Trophoblast cell (in vitro differentiated cells and primary cell): ENCODE results near the gene PLGLB1.
"Not testable (repeated sequence)": the region's sequence is repeated elsewhere in the genome, so short reads cannot be mapped to it uniquely, and the experiment has no call there.

Experiments
- DNase-seq, 2 donors: peaks; one replicate each; pipeline ENCODE4 v3.0.0-alpha.2; 2016
- H2AFZ ChIP-seq: 2 replicates; pipeline ENCODE4 v1.6.1; 2013; ENCODE audit warnings: low read length, moderate library complexity, mild to moderate bottlenecking; ENCODE audit not compliant: insufficient read depth, poor library complexity
- H2AK5ac ChIP-seq: 2 replicates; pipeline ENCODE4 v1.6.1; 2013; ENCODE audit warnings: mild to moderate bottlenecking, low read length
- H2BK120ac ChIP-seq: 2 replicates; pipeline ENCODE4 v1.6.1; 2013; ENCODE audit warnings: low read length, mild to moderate bottlenecking, moderate library complexity; ENCODE audit not compliant: insufficient read depth, poor library complexity
- H2BK12ac ChIP-seq: 2 replicates; pipeline ENCODE4 v1.6.1; 2013; ENCODE audit warnings: mild to moderate bottlenecking, low read length, moderate library complexity
- H2BK5ac ChIP-seq: 2 replicates; pipeline ENCODE4 v1.6.1; 2013; ENCODE audit warnings: low read length, low read depth, moderate library complexity, mild to moderate bottlenecking; ENCODE audit not compliant: poor library complexity
- H3K14ac ChIP-seq: 2 replicates; pipeline ENCODE4 v1.6.1; 2013; ENCODE audit warnings: mild to moderate bottlenecking, low read length
- H3K18ac ChIP-seq: 2 replicates; pipeline ENCODE4 v1.6.1; 2013; ENCODE audit warnings: mild to moderate bottlenecking, low read length
- H3K23ac ChIP-seq: 2 replicates; pipeline ENCODE4 v1.6.1; 2013; ENCODE audit warnings: low read length
- H3K27ac ChIP-seq: 2 replicates; pipeline ENCODE4 v1.5.1; 2013; ENCODE audit warnings: low read depth, mild to moderate bottlenecking, inconsistent platforms, low read length, moderate library complexity
- H3K27me3 ChIP-seq: 2 replicates; pipeline ENCODE4 v1.6.1; 2013; ENCODE audit warnings: inconsistent platforms, mild to moderate bottlenecking, low read length, moderate library complexity; ENCODE audit not compliant: insufficient read depth
- H3K36me3 ChIP-seq, 2 experiments: 1 replicate in 1 of 2; 2 replicates in 1 of 2; pipeline ENCODE4 v1.6.1; 2013; ENCODE audit warnings: low read length in 2 of 2, mild to moderate bottlenecking in 2 of 2, moderate library complexity in 1 of 2; ENCODE audit not compliant: insufficient read depth in 2 of 2, control insufficient read depth in 1 of 2
- H3K4ac ChIP-seq: 2 replicates; pipeline ENCODE4 v1.6.1; 2013; ENCODE audit warnings: low read depth, mild to moderate bottlenecking, low read length, moderate library complexity
- H3K4me1 ChIP-seq, 2 experiments: 1 replicate in 1 of 2; 2 replicates in 1 of 2; pipeline ENCODE4 v1.6.1; 2013; ENCODE audit warnings: low read length in 2 of 2, mild to moderate bottlenecking in 2 of 2, moderate library complexity in 1 of 2; ENCODE audit not compliant: insufficient read depth in 2 of 2, control insufficient read depth in 1 of 2
- H3K4me2 ChIP-seq: 2 replicates; pipeline ENCODE4 v1.6.1; 2013; ENCODE audit warnings: inconsistent platforms, mild to moderate bottlenecking, low read length, moderate library complexity
- H3K4me3 ChIP-seq: 2 replicates; pipeline ENCODE4 v1.5.1; 2013; ENCODE audit warnings: mild to moderate bottlenecking, low read depth, low read length, inconsistent platforms
- H3K79me1 ChIP-seq: one replicate; pipeline ENCODE4 v1.6.1; 2013; ENCODE audit warnings: low read length
- H3K79me2 ChIP-seq: 2 replicates; pipeline ENCODE4 v1.6.1; 2013; ENCODE audit warnings: low read length, mild to moderate bottlenecking; ENCODE audit not compliant: control insufficient read depth, insufficient read depth, poor library complexity
- H3K9ac ChIP-seq: 2 replicates; pipeline ENCODE4 v1.6.1; 2013; ENCODE audit warnings: mild to moderate bottlenecking, low read length
- H3K9me3 ChIP-seq: 2 replicates; pipeline ENCODE4 v1.6.1; 2013; ENCODE audit warnings: low read depth, mild to moderate bottlenecking, control low read depth, inconsistent platforms, low read length; ENCODE audit not compliant: insufficient read depth
- H4K12ac ChIP-seq: 2 replicates; pipeline ENCODE4 v1.6.1; 2013; ENCODE audit warnings: low read depth, mild to moderate bottlenecking, low read length, moderate library complexity
- H4K8ac ChIP-seq: 2 replicates; pipeline ENCODE4 v1.6.1; 2013; ENCODE audit warnings: low read depth, mild to moderate bottlenecking, low read length, moderate library complexity
- H4K91ac ChIP-seq: one replicate; pipeline ENCODE4 v1.6.1; 2013; ENCODE audit warnings: low read depth, mild to moderate bottlenecking, low read length, moderate library complexity
- WGBS: extraction: QIAGEN DNeasy Blood & Tissue Kit; methylation state at CpG from one replicate; pipeline ENCODE4 v1.1.7; 2013; ENCODE audit warnings: missing lambda C conversion rate; ENCODE audit not compliant: insufficient read length, insufficient coverage; ENCODE audit errors: extremely low coverage; 5-methylcytosine and 5-hydroxymethylcytosine counted together

PLGLB1 gene

GRCh38 chr2:87057606-87058005, 36.0 kb upstream of the PLGLB1 start:
- not testable (repeated sequence) for H3K9me3 ChIP-seq, H3K14ac ChIP-seq, H2AFZ ChIP-seq, H3K18ac ChIP-seq, H2AK5ac ChIP-seq, H2BK5ac ChIP-seq, H4K8ac ChIP-seq, H3K4ac ChIP-seq, H3K79me2 ChIP-seq, H3K27me3 ChIP-seq, H3K27ac ChIP-seq, H3K4me3 ChIP-seq, H3K4me1 ChIP-seq, H3K36me3 ChIP-seq, H3K23ac ChIP-seq, DNase-seq, H3K79me1 ChIP-seq, H4K12ac ChIP-seq, H3K9ac ChIP-seq, H3K4me2 ChIP-seq, H4K91ac ChIP-seq, H2BK120ac ChIP-seq, H2BK12ac ChIP-seq
- no CpG with 5 or more reads among the region's 4 CpGs for WGBS

GRCh38 chr2:87056843-87057242, 35.2 kb upstream of the PLGLB1 start:
- not testable (repeated sequence) for H3K79me1 ChIP-seq, H3K9ac ChIP-seq, H2BK5ac ChIP-seq, H3K9me3 ChIP-seq, H2BK12ac ChIP-seq, H3K14ac ChIP-seq, H4K91ac ChIP-seq, H3K79me2 ChIP-seq, H4K12ac ChIP-seq, H3K27ac ChIP-seq, H3K4ac ChIP-seq, H3K23ac ChIP-seq, H3K4me2 ChIP-seq, H3K4me1 ChIP-seq, H3K18ac ChIP-seq, H2BK120ac ChIP-seq, H2AK5ac ChIP-seq, DNase-seq, H3K36me3 ChIP-seq, H3K27me3 ChIP-seq, H2AFZ ChIP-seq, H4K8ac ChIP-seq, H3K4me3 ChIP-seq

- DNase-seq, H3K9me3 ChIP-seq, H3K23ac ChIP-seq, H3K4me3 ChIP-seq, H4K8ac ChIP-seq, H2BK12ac ChIP-seq, H2AK5ac ChIP-seq, H3K27me3 ChIP-seq, H4K91ac ChIP-seq, H3K27ac ChIP-seq, H3K4ac ChIP-seq, H3K79me1 ChIP-seq, H3K9ac ChIP-seq, H3K4me1 ChIP-seq, H4K12ac ChIP-seq, H2AFZ ChIP-seq, H2BK5ac ChIP-seq, H3K14ac ChIP-seq, H3K18ac ChIP-seq, H3K4me2 ChIP-seq, H3K36me3 ChIP-seq, H3K79me2 ChIP-seq, H2BK120ac ChIP-seq: not testable (repeated sequence)
- no CpG with 5 or more reads among the region's 11 CpGs for WGBS
Observed at GRCh38 chr2:87056435-87056834, 34.8 kb upstream of the PLGLB1 start.

GRCh38 chr2:87054375-87054774, 32.7 kb upstream of the PLGLB1 start:
- H3K4ac ChIP-seq, H3K9me3 ChIP-seq, H3K4me3 ChIP-seq, H2AK5ac ChIP-seq, H4K91ac ChIP-seq, H2AFZ ChIP-seq, H3K9ac ChIP-seq, H4K8ac ChIP-seq, H3K4me1 ChIP-seq, H3K79me1 ChIP-seq, DNase-seq, H3K18ac ChIP-seq, H3K36me3 ChIP-seq, H3K23ac ChIP-seq, H3K27me3 ChIP-seq, H3K4me2 ChIP-seq, H3K14ac ChIP-seq, H3K27ac ChIP-seq, H2BK5ac ChIP-seq, H3K79me2 ChIP-seq, H2BK120ac ChIP-seq, H4K12ac ChIP-seq, H2BK12ac ChIP-seq: not testable (repeated sequence)
- no CpG with 5 or more reads among the region's 4 CpGs for WGBS
